Mononuclear cell (primary cell): ENCODE results near the gene OR1L4. TPM values are rescaled to one million over a fixed set of nuclear protein-coding genes. Genes with fewer than 3 reads are reported as not detected.

Experiments used
- H3K27me3 ChIP-seq: 2 replicates; pipeline ENCODE4 v1.6.0; 2011; ENCODE audit warnings: low read length, control low read depth; ENCODE audit not compliant: insufficient read depth
- H3K4me1 ChIP-seq: 2 replicates; pipeline ENCODE4 v1.5.1; 2011; ENCODE audit warnings: mild to moderate bottlenecking, low read length, control low read depth; ENCODE audit not compliant: insufficient read depth
- H3K4me3 ChIP-seq: 2 replicates; pipeline ENCODE4 v1.5.1; 2011; ENCODE audit warnings: mild to moderate bottlenecking, low read length, moderate library complexity
- H3K9me3 ChIP-seq: 2 replicates; pipeline ENCODE4 v1.5.1; 2011; ENCODE audit warnings: low read depth, mild to moderate bottlenecking, control low read depth, low read length
- total RNA-seq: library from RNA; depleted of rRNA; stranded (reverse); fragments of >200 nt; gene quantifications from one replicate; pipeline ENCODE4 v1.2.3, GENCODE V29; 2012

OR1L4 gene, protein sequence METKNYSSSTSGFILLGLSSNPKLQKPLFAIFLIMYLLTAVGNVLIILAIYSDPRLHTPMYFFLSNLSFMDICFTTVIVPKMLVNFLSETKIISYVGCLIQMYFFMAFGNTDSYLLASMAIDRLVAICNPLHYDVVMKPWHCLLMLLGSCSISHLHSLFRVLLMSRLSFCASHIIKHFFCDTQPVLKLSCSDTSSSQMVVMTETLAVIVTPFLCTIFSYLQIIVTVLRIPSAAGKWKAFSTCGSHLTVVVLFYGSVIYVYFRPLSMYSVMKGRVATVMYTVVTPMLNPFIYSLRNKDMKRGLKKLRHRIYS
- not detected for total RNA-seq

DNA sequence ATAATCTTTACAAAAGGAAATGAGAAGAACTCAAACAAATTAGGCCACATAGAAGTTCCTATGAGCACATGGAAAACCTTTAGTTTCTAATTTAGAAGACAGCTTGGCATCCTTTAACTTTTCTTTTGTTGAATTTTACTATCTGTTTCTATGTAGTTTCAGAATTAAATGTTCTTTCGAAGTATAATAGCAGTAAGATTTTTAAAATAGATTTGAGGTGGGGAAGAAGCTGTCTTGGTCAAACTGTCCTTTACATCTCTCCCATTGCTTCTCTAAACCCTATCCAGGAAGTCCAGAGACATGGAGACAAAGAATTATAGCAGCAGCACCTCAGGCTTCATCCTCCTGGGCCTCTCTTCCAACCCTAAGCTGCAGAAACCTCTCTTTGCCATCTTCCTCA is at the start of gene OR1L4:
Gene OR1L4, plus strand, starts transcription at position 301 of the 400 bp plus-strand sequence. Its CDS starts 0 bp downstream, at position 301.
- Histone ChIP-seq H3K4me1 (no peaks in the 10 kb centered on the region), H3K4me3 (no peak within 1 kb of the TSS), H3K9me3 (peaks cover 33% of the 10 kb centered on the region), H3K27me3 (no peaks in the 10 kb centered on the region)

DNA sequence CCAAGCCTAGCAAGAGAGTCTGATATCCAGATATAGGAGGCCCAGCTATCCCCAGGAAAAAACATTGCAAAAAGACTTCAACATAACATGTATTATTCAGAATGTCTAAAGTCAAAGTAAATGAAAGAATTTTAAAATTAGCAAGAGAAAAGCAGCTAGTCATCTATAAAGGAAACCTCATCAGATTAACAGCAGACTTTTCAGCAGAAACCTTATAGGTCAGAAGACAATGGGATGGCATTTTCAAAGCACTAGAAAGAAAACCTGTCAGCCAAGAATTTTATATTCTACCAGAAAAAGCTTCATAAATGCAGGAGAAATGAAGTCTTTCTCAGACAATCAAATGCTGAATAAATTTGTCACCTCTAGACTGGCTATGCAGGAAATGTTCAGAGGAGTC is 38.9 kb upstream of the OR1L4 start:
- no peak overlapping the region for H3K4me3 ChIP-seq

DNA sequence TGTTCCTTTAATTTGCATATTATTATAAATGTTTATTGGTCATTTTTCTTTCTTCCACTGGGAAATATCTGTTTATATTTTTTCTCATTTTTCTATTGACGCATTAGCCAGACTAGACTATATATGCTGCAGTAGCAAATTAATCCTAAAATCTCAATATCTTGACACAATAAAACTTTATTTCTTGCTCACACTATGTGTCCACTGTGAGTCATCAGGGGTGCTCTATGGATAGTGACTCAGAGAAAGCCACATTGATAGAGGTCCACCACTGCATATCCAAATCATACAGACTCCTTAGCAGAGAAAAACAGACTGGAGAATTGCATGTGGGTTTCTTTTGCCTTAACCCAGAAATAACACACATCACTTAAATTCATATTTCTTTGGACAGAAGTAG is 28.1 kb upstream of the OR1L4 start:
- Histone ChIP-seq H3K4me3 (no peak overlapping the region), H3K4me1 (no peaks in the 10 kb centered on the region), H3K27me3 (no peaks in the 10 kb centered on the region), H3K9me3 (peaks cover 5% of the 10 kb centered on the region)

More for the DNA sequence above, 38.9 kb upstream of the OR1L4 start:
- Histone ChIP-seq H3K27me3 (no peaks in the 10 kb centered on the region), H3K9me3 (peaks cover 8% of the 10 kb centered on the region), H3K4me1 (no peaks in the 10 kb centered on the region)

DNA sequence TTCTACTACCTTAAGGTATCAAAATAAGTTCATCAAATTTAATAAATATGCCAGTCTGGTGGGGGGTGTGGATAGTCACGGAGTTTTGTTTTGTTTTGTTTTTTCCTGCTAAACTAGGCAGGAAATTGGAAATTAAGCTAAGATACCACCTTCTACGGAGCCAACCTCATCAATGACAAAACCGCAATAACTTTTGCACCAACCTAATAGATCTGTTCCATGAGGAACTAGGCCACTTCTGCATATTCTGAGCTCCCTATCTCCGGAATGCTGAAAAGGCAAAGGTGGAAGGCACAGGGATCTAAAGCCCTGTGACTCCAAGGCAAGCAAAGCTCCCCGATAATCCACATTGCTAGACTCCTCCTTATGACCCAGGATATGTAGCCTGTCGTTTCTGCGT is 5.8 kb upstream of the OR1L4 start:
- Histone ChIP-seq H3K9me3 (no peaks in the 10 kb centered on the region), H3K27me3 (no peaks in the 10 kb centered on the region), H3K4me1 (no peaks in the 10 kb centered on the region), H3K4me3 (no peak overlapping the region)

DNA sequence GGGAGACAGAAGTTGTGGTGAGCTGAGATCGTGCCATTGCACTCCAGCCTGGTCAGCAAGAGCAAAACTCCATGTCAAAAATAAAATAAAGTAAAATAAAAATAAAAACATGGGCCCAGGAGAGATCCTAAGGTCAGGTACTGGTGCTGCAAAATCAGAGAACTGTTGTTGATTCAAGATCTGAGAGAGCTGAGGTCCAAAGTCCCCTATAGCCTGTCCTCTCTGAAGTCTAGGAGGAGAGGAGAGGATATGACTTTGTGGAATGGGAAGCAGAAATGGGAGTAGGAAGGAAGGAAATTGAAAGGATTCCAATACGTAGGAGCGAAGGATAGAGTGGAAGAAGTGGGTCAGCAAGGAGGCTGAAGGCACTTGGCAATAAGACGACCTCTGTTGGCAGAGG is 4.6 kb upstream of the OR1L4 start:
- no peaks in the 10 kb centered on the region for H3K27me3 ChIP-seq
- H3K9me3 ChIP-seq, result peaks cover under 1% of the 10 kb centered on the region
- no peaks in the 10 kb centered on the region for H3K4me1 ChIP-seq
- no peak overlapping the region for H3K4me3 ChIP-seq

DNA sequence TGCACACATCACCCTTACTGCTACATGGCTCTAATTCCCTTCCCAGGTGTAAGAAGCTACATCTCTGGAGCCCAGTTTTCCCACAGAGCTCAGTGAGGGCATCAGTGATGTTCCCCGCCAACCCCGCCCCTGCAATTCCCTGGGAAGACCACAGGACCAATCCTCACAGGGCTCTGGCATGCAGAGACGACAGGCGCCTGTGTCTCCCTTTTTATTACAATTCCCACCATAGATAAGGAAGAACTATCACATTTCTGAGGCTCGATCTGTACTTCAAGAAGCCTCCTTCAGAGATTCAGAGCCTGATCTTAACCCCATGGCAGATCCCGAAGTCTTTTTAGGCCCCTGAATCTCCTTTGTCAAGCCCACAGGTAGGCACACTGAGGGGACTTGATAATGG is 18.2 kb downstream of the OR1L4 start, which contains the start of gene OR1L6:
Gene OR1L6, plus strand, starts transcription at position 301 of the 400 bp plus-strand sequence. CDS start 7,545 bp downstream, outside the sequence.
- H3K27me3 ChIP-seq, result no peaks in the 10 kb centered on the region
- H3K4me1 ChIP-seq, result no peaks in the 10 kb centered on the region
- H3K9me3 ChIP-seq, result no peaks in the 10 kb centered on the region
- no peak within 1 kb of the TSS for H3K4me3 ChIP-seq

DNA sequence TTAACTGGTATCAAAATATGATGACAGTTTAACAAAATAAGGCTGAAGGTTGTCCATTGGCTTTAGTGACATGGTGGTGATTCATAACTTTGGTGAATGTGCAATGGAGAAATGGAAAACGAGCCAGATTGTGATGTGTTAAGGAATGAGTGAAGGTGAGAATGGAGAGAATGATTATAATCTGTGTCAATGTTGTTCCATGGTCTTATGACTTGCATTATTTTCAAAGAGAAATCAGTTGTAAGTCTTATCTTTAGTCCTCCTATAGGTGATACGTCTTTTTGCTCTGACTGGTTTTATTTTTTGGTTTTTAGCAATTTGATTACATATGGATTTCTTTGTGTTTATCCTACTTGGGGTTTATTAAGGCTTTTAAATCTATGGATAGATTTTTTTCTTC is 31.0 kb downstream of the OR1L4 start:
- no peaks in the 10 kb centered on the region for H3K4me1 ChIP-seq
- H3K4me3 ChIP-seq, result no peak overlapping the region
- H3K9me3 ChIP-seq, result peaks cover 12% of the 10 kb centered on the region
- no peaks in the 10 kb centered on the region for H3K27me3 ChIP-seq

DNA sequence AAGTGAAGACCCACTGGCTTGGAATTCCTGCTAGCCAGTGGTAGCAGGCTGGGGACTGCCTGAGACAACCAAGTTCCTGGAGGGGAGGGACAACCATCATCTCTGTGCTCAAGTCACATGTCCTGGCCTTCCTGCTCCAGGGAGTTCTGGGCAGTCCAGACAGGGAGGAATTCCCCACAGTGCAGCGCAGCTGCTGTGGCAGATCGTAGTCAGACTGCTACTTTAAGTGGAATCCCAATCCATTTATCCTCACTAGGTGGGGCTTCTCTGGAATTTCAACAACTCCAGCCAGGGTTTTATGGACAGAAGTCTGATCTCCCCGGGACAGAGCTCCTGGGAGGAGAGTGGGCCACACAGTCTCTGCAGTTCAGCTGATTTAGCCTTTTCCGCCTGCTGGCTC is 44.0 kb downstream of the OR1L4 start:
- no peaks in the 10 kb centered on the region for H3K9me3 ChIP-seq
- no peak overlapping the region for H3K4me3 ChIP-seq

More for the DNA sequence above, 44.0 kb downstream of the OR1L4 start:
- H3K4me1 ChIP-seq, result no peaks in the 10 kb centered on the region
- H3K27me3 ChIP-seq, result no peaks in the 10 kb centered on the region

Other genes starting within 250 kb of the OR1L4 start
- gene OR1J1, start 246.1 kb upstream of the OR1L4 start, total RNA-seq, result not detected
- not detected for gene OR1J2, start 213.2 kb upstream of the OR1L4 start, total RNA-seq
- not detected for gene OR1J4, start 204.8 kb upstream of the OR1L4 start, total RNA-seq
- gene OR1N1, start 196.7 kb upstream of the OR1L4 start, total RNA-seq, result not detected
- gene OR1N2, start 170.9 kb upstream of the OR1L4 start, total RNA-seq, result not detected
- 0.10 TPM for gene OR1L8, start 140.6 kb upstream of the OR1L4 start, total RNA-seq
- gene OR1Q1, start 109.3 kb upstream of the OR1L4 start, total RNA-seq, result not detected
- gene OR1B1, start 66.4 kb upstream of the OR1L4 start, total RNA-seq, result 0.21 TPM
- gene OR1L1, start 62.3 kb upstream of the OR1L4 start, total RNA-seq, result not detected
- not detected for gene OR1L3, start 48.9 kb upstream of the OR1L4 start, total RNA-seq
- gene OR1L6, start 18.3 kb downstream of the OR1L4 start, total RNA-seq, result not detected
- gene OR5C1, start 64.9 kb downstream of the OR1L4 start, total RNA-seq, result not detected
- not detected for gene OR1K1, start 76.1 kb downstream of the OR1L4 start, total RNA-seq
- 23.8 TPM for gene PDCL, start 104.6 kb downstream of the OR1L4 start, total RNA-seq
- 90.0 TPM for gene RC3H2, start 181.4 kb downstream of the OR1L4 start, total RNA-seq
- gene ZBTB6, start 189.3 kb downstream of the OR1L4 start, total RNA-seq, result 11.2 TPM
- gene ZBTB26, start 207.5 kb downstream of the OR1L4 start, total RNA-seq, result 7.5 TPM
- 33.8 TPM for gene RABGAP1, start 217.0 kb downstream of the OR1L4 start, total RNA-seq